Caco-2 (cell line): ENCODE results near the gene CDK18. TPM values are rescaled to one million over a fixed set of nuclear protein-coding genes. Genes with fewer than 3 reads are reported as not detected.

Source experiments
- BruUV-seq: library from RNA; stranded (reverse); fragments of 400-500 nt; replicated peaks from 2 replicates; lab custom pipeline; 2021; lab: Mats Ljungman, UMichigan
- CTCF ChIA-PET: fragments of 300-600 bp; sonication (Branson Sonifier 250); formaldehyde crosslinking; loops from one replicate; lab custom pipeline; 2022; ENCODE audit warnings: antibody characterized with exemption; lab: Charles Lee
- POLR2A ChIA-PET: fragments of 300-600 bp; sonication (Branson Sonifier 250); formaldehyde crosslinking; loops from one replicate; lab custom pipeline; 2022; ENCODE audit warnings: antibody characterized with exemption; lab: Charles Lee
- DNase-seq, 2 experiments: peaks; one replicate each; pipeline versions ENCODE4 v3.0.0 to v3.0.0-alpha.2; 2020 to 2022
- H3K27me3 ChIP-seq: replicated peaks from 2 replicates; pipeline ENCODE4 v1.6.0; 2011; ENCODE audit warnings: low read length; ENCODE audit not compliant: control insufficient read depth, insufficient read depth
- H3K36me3 ChIP-seq: 2 replicates; pipeline ENCODE4 v1.5.1; 2011; ENCODE audit warnings: low read length; ENCODE audit not compliant: control insufficient read depth, insufficient read depth
- H3K4me1 ChIP-seq: fragments of 250-450 bp; sonication (Bioruptor Pico); 2 replicates; pipeline ENCODE4 v1.5.1; 2020; ENCODE audit warnings: mild to moderate bottlenecking
- H3K4me3 ChIP-seq: 2 replicates; pipeline ENCODE4 v1.5.1; 2011; ENCODE audit warnings: low read depth, mild to moderate bottlenecking, control low read depth, low read length
- H3K9me3 ChIP-seq: fragments of 250-450 bp; sonication (Bioruptor Pico); 2 replicates; pipeline ENCODE4 v1.5.1; 2020; ENCODE audit warnings: mild to moderate bottlenecking, moderate library complexity
- H3K27ac Mint-ChIP-seq: one replicate; pipeline ENCODE4 v1.8.0; 2022; ENCODE audit warnings: mixed read lengths; ENCODE audit not compliant: unreplicated experiment
- H3K27me3 Mint-ChIP-seq: one replicate; pipeline ENCODE4 v1.8.0; 2022; ENCODE audit warnings: mixed read lengths; ENCODE audit not compliant: insufficient read depth, unreplicated experiment
- H3K36me3 Mint-ChIP-seq: one replicate; pipeline ENCODE4 v1.8.0; 2022; ENCODE audit warnings: mild to moderate bottlenecking, mixed read lengths; ENCODE audit not compliant: insufficient read depth, unreplicated experiment
- H3K4me1 Mint-ChIP-seq: one replicate; pipeline ENCODE4 v1.8.0; 2022; ENCODE audit warnings: low read depth, mixed read lengths; ENCODE audit not compliant: unreplicated experiment
- H3K4me3 Mint-ChIP-seq: one replicate; pipeline ENCODE4 v1.8.0; 2022; ENCODE audit warnings: mild to moderate bottlenecking, moderate library complexity, mixed read lengths; ENCODE audit not compliant: unreplicated experiment
- H3K9me3 Mint-ChIP-seq: one replicate; pipeline ENCODE4 v1.8.0; 2022; ENCODE audit warnings: mixed read lengths; ENCODE audit not compliant: unreplicated experiment
- intact Hi-C: fragments of 100-400 bp; cut with micrococcal nuclease; formaldehyde crosslinking; loops from one replicate; pipeline ENCODE4 v1.10.0; 2022; ENCODE audit not compliant: unreplicated experiment
- total RNA-seq: library from RNA; stranded (reverse); gene quantifications from 2 replicates; pipeline ENCODE4 v1.2.3, GENCODE V29; 2022
- TF ChIP-seq, protein P1 (sequence below), 2 experiments: fragments of 200-600 bp in 1 of 2; IDR thresholded peaks; 1 replicate in 1 of 2; 2 replicates in 1 of 2; pipeline versions ENCODE4 v1.5.1 to v1.8.0; 2011 to 2022; ENCODE audit warnings: antibody characterized with exemption in 1 of 2, control low read depth in 1 of 2, inconsistent platforms in 1 of 2, low read depth in 1 of 2, low read length in 1 of 2, mild to moderate bottlenecking in 1 of 2, moderate library complexity in 1 of 2; ENCODE audit not compliant: insufficient read depth in 1 of 2, severe bottlenecking in 1 of 2, unreplicated experiment in 1 of 2

CDK18 gene
- total RNA-seq, 1 experiment from 2014 or later = 17.0 TPM

DNA sequence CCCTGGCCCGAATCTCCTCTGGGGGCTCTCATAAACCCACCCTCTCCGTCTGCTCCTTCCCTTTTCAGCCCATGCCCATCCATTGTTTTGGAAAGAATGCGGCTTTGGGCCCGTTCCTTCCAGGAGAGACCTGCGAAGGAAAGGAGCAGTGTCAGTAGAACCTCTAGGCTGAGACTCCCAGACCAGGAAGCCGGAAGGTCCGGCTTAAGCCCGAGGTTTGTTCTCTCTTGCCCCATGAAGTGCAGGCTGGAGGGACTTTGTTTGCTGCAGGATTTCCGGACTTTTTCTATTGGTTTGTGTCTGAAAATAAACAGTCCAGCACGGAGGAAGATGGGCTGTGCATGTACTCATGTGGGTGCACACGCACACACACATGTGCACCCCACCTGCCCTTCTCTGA lies 77.6 kb downstream of the CDK18 start:
- peak in 1 of 2 experiments; percentile 17 for DNase-seq
- Mint-ChIP-seq H3K4me3 (no peak overlapping the region), H3K9me3 (no peaks in the 10 kb centered on the region), H3K27me3 (peaks cover 14% of the 10 kb centered on the region), H3K36me3 (no peaks in the 10 kb centered on the region), H3K27ac (no peak overlapping the region), H3K4me1 (no peaks in the 10 kb centered on the region)
- TF ChIP-seq, protein P1, sequence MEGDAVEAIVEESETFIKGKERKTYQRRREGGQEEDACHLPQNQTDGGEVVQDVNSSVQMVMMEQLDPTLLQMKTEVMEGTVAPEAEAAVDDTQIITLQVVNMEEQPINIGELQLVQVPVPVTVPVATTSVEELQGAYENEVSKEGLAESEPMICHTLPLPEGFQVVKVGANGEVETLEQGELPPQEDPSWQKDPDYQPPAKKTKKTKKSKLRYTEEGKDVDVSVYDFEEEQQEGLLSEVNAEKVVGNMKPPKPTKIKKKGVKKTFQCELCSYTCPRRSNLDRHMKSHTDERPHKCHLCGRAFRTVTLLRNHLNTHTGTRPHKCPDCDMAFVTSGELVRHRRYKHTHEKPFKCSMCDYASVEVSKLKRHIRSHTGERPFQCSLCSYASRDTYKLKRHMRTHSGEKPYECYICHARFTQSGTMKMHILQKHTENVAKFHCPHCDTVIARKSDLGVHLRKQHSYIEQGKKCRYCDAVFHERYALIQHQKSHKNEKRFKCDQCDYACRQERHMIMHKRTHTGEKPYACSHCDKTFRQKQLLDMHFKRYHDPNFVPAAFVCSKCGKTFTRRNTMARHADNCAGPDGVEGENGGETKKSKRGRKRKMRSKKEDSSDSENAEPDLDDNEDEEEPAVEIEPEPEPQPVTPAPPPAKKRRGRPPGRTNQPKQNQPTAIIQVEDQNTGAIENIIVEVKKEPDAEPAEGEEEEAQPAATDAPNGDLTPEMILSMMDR (IDR thresholded peaks at IDR 0.05; ENCODE audit: insufficient read depth in 1 of 2, low read depth in 1 of 2, low read length in 1 of 2, severe bottlenecking in 1 of 2, unreplicated experiment in 1 of 2) = no peak
- ChIA-PET CTCF (no interaction called here), POLR2A (no interaction called here)
- no peaks in the 10 kb centered on the region for H3K36me3 ChIP-seq
- BruUV-seq = no TSS peak
- peaks cover 7% of the 10 kb centered on the region for H3K27me3 ChIP-seq
- no peak overlapping the region for H3K4me3 ChIP-seq
- intact Hi-C loops = no loop called here
- H3K4me1 ChIP-seq = no peaks in the 10 kb centered on the region
- H3K9me3 ChIP-seq = no peaks in the 10 kb centered on the region

Other genes starting within 250 kb of the CDK18 start
- 25.7 and 27.0 TPM in 2 replicates for gene NUAK2, start 182.9 kb upstream of the CDK18 start, total RNA-seq
- not detected in 2 replicates for gene KLHDC8A, start 147.7 kb upstream of the CDK18 start, total RNA-seq
- gene LEMD1, start 82.6 kb upstream of the CDK18 start, total RNA-seq = not detected in 2 replicates
- gene BLACAT1, start 48.6 kb upstream of the CDK18 start, total RNA-seq = 0.21 and 0.34 TPM in 2 replicates
- 14.4 and 16.9 TPM in 2 replicates for gene ELK4, start 127.3 kb downstream of the CDK18 start, total RNA-seq
- gene SLC45A3, start 175.8 kb downstream of the CDK18 start, total RNA-seq = 5.5 TPM in 2 replicates
- 205 and 215 TPM in 2 replicates for gene NUCKS1, start 245.5 kb downstream of the CDK18 start, total RNA-seq